ENCODE measurements around the gene KLHL15. TPM values are rescaled to one million over a fixed set of nuclear protein-coding genes. Genes with fewer than 3 reads are reported as not detected.
A peak's percentile ranks its signal among the peaks of the same experiment; 100 is the strongest.

Gene KLHL15
- total and polyA plus RNA-seq, 2 of the 4 experiments (the other 2 are of a cell fraction), result 2.4 to 7.5 TPM

GRCh38 chrX:23981711-23982110 is 45.3 kb downstream of the KLHL15 start:
- H4K91ac ChIP-seq (ENCODE audit: insufficient read depth, low read depth, low read length), result no peak overlapping the region
- no peaks in the 10 kb centered on the region for H3K36me3 ChIP-seq (ENCODE audit: control insufficient read depth, insufficient read depth, low read length)
- ChIA-PET CTCF (no interaction called here), POLR2A (ENCODE audit: unreplicated experiment) (no interaction called here)
- H4K20me1 ChIP-seq (ENCODE audit: insufficient read depth, low read length), result no peaks in the 10 kb centered on the region
- no peak overlapping the region for H2BK5ac ChIP-seq (ENCODE audit: low read depth, low read length, poor library complexity, severe bottlenecking)
- peaks cover 4% of the 10 kb centered on the region; the same call in 1 of the 2 replicates for H3K9me1 ChIP-seq (ENCODE audit: insufficient read depth, low read length)
- TF ChIP-seq CHD1 (IDR thresholded peaks at IDR 0.05; ENCODE audit: low read depth, low read length) (no peak), MAFK (IDR thresholded peaks at IDR 0.05; ENCODE audit: low read depth, low read length) (no peak), ELK1 (IDR thresholded peaks at IDR 0.05; ENCODE audit: borderline replicate concordance, low read depth, low read length) (no peak), MXI1 (IDR thresholded peaks at IDR 0.05; ENCODE audit: borderline replicate concordance, low read depth, low read length) (no peak), POLR2A (IDR thresholded peaks at IDR 0.05; ENCODE audit: low read depth, low read length) (no peak), MAZ (IDR thresholded peaks at IDR 0.05; ENCODE audit: borderline replicate concordance, low read depth, low read length) (no peak), RFX5 (IDR thresholded peaks at IDR 0.05; ENCODE audit: low read depth, low read length) (no peak), RAD21 (IDR thresholded peaks at IDR 0.05; ENCODE audit: low read length) (no peak)
- H2AK9ac ChIP-seq (replicated peaks; ENCODE audit: low read depth, low read length, poor library complexity), result no peak overlapping the region
- dilution Hi-C loops (cut with HindIII; ENCODE audit: low sequenced_read_pairs, unreplicated experiment) (no loop called here), intact Hi-C loops (cut with micrococcal nuclease) (no loop called here), in situ Hi-C loops (cut with MboI; ENCODE audit: low sequenced_read_pairs) (no loop called here)
- H3K79me1 ChIP-seq (ENCODE audit: low read depth in 1 of 2, low read length in 2 of 2), result no peaks in the 10 kb centered on the region; a peak in 1 of 4 replicates
- ATAC-seq (ENCODE audit: low read depth), result no peak
- peaks cover 4% of the 10 kb centered on the region for H3K27me3 ChIP-seq (ENCODE audit: control insufficient read depth, insufficient read depth, low read length)
- no peak overlapping the region for H4K8ac ChIP-seq (ENCODE audit: low read depth in 2 of 2, low read length in 2 of 2)
- H3K56ac ChIP-seq (ENCODE audit: extremely low read depth, insufficient read depth, low read length), result no peak overlapping the region
- H3K14ac ChIP-seq (replicated peaks; ENCODE audit: low read depth, low read length), result no peak overlapping the region
- no peak overlapping the region for H4K5ac ChIP-seq (ENCODE audit: low read depth, low read length)
- no peak overlapping the region for H3K9ac ChIP-seq (ENCODE audit: low read depth, low read length)
- H2AFZ ChIP-seq (replicated peaks; ENCODE audit: low read length, poor library complexity), result peak overlapping the region; percentile 10
- H3K23ac ChIP-seq (ENCODE audit: low read depth, low read length), result no peak overlapping the region
- H3K27ac ChIP-seq (ENCODE audit: insufficient read depth, low read length), result no peak overlapping the region
- H2AK5ac ChIP-seq (ENCODE audit: low read depth, low read length), result no peak overlapping the region
- no peak overlapping the region for H2BK15ac ChIP-seq (ENCODE audit: low read depth, low read length)
- H3K18ac ChIP-seq (ENCODE audit: low read depth, low read length), result no peak overlapping the region
- no CpG with 5 or more reads among the region's 2 CpGs for WGBS, 2 experiments (ENCODE audit: extremely low coverage in 2 of 2, insufficient read length in 1 of 2)
- no peak overlapping the region for H2BK120ac ChIP-seq (ENCODE audit: low read depth, low read length)
- H3K9me3 ChIP-seq (ENCODE audit: control insufficient read depth, insufficient read depth, low read length), result no peaks in the 10 kb centered on the region
- H3K4ac ChIP-seq (ENCODE audit: low read depth, low read length), result no peak overlapping the region
- H3K4me1 ChIP-seq (ENCODE audit: control insufficient read depth, insufficient read depth, low read length), result peaks cover 4% of the 10 kb centered on the region; the same call in 1 of the 2 replicates
- no peak overlapping the region for H3K4me3 ChIP-seq (ENCODE audit: insufficient read depth, low read depth, low read length)
- no peak overlapping the region for H2BK20ac ChIP-seq (ENCODE audit: low read depth, low read length)
- BruUV-seq (replicated peaks), result no TSS peak
- H3K4me2 ChIP-seq (ENCODE audit: low read depth, low read length), result no peak overlapping the region
- DNase-seq, result no peak
